Endothelial cell of umbilical vein (primary cell): ENCODE results near the gene GABBR2.
"Not testable (repeated sequence)": the region's sequence is repeated elsewhere in the genome, so short reads cannot be mapped to it uniquely, and the experiment has no call there.

Experiments used
- CTCF ChIP-seq, 2 donors: IDR thresholded peaks; 1 replicate in 1 of 2; 2 replicates in 1 of 2; pipeline ENCODE4 v1.5.1; 2011; ENCODE audit warnings: low read length in 2 of 2, mild to moderate bottlenecking in 2 of 2, moderate library complexity in 2 of 2, control low read depth in 1 of 2, inconsistent platforms in 1 of 2, low read depth in 1 of 2; ENCODE audit not compliant: insufficient read depth in 1 of 2; ENCODE audit errors: extremely low read depth in 1 of 2
- EZH2 ChIP-seq: IDR thresholded peaks from 2 replicates; pipeline ENCODE4 v1.6.1; 2012; ENCODE audit warnings: borderline replicate concordance, low read depth, mild to moderate bottlenecking, moderate library complexity, low read length, inconsistent platforms; ENCODE audit not compliant: severe bottlenecking
- FOS ChIP-seq: IDR thresholded peaks from 2 replicates; pipeline ENCODE4 v1.6.1; 2011; ENCODE audit warnings: mild to moderate bottlenecking, low read length, moderate library complexity, borderline replicate concordance; ENCODE audit not compliant: insufficient read depth
- GATA2 ChIP-seq: IDR thresholded peaks from 2 replicates; pipeline ENCODE4 v1.7.0; 2011; ENCODE audit warnings: low read depth, mild to moderate bottlenecking, moderate library complexity, mixed read lengths, low read length; ENCODE audit not compliant: insufficient read length, insufficient read depth
- JUN ChIP-seq: IDR thresholded peaks from 2 replicates; pipeline ENCODE4 v1.6.1; 2011; ENCODE audit warnings: borderline replicate concordance, low read depth; ENCODE audit not compliant: insufficient read length, insufficient read depth
- MYC ChIP-seq: IDR thresholded peaks from one replicate; pipeline ENCODE4 v1.6.1; 2011; ENCODE audit warnings: mild to moderate bottlenecking, low read depth, low read length
- POLR2A ChIP-seq: IDR thresholded peaks from 2 replicates; pipeline ENCODE4 v1.6.1; 2012; ENCODE audit warnings: low read depth, mild to moderate bottlenecking, control low read depth, low read length
- POLR2AphosphoS5 ChIP-seq: IDR thresholded peaks from 2 replicates; pipeline ENCODE4 v1.6.1; 2012; ENCODE audit warnings: low read depth, mild to moderate bottlenecking, control low read depth, low read length, moderate library complexity; ENCODE audit not compliant: insufficient read depth
- TF ChIP-seq, protein P1 (sequence below): IDR thresholded peaks from 2 replicates; pipeline ENCODE4 v1.6.1; 2011; ENCODE audit not compliant: insufficient read depth, insufficient read length

GRCh38 chr9:98283143-98283542, 425.6 kb downstream of the GABBR2 start:
- not testable (repeated sequence) for TF ChIP-seq MYC; EZH2; CTCF (IDR thresholded peaks at IDR 0.05; ENCODE audit: extremely low read depth in 1 of 2, insufficient read depth in 1 of 2, low read depth in 1 of 2, low read length in 2 of 2); POLR2AphosphoS5; POLR2A; JUN; GATA2; FOS
- TF ChIP-seq, protein P1, sequence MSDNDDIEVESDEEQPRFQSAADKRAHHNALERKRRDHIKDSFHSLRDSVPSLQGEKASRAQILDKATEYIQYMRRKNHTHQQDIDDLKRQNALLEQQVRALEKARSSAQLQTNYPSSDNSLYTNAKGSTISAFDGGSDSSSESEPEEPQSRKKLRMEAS, result not testable (repeated sequence)
